ENCODE measurements around the gene FBXO5.
A peak's percentile ranks its signal among the peaks of the same experiment; 100 is the strongest.
"Not testable (repeated sequence)": the region's sequence is repeated elsewhere in the genome, so short reads cannot be mapped to it uniquely, and the experiment has no call there.

Gene FBXO5

GRCh38 chr6:152982904-152983636 lies at the start of gene FBXO5:
TSS of gene FBXO5 (minus strand) at chr6:152983041. CDS start at chr6:152982959, 82 bp downstream.
- DNase-seq = peak; percentile 99

- no peak for DNase-seq
These were observed 49.5 kb upstream of the FBXO5 start for GRCh38 chr6:153032255-153032882.

- DNase-seq = no peak
These were observed 48.6 kb upstream of the FBXO5 start for GRCh38 chr6:153031335-153031955.

- DNase-seq = no peak
These were observed 46.1 kb upstream of the FBXO5 start for GRCh38 chr6:153028963-153029362.

GRCh38 chr6:153028286-153028685 lies 45.4 kb upstream of the FBXO5 start:
- DNase-seq = no peak

GRCh38 chr6:153027480-153027879 lies 44.6 kb upstream of the FBXO5 start:
- DNase-seq = no peak

GRCh38 chr6:153024709-153025017 lies 41.8 kb upstream of the FBXO5 start:
- no peak for DNase-seq

GRCh38 chr6:153023977-153024708 lies 41.3 kb upstream of the FBXO5 start:
- peak; percentile 63 for DNase-seq

GRCh38 chr6:153018355-153018754 lies 35.5 kb upstream of the FBXO5 start:
- DNase-seq = no peak

- no peak for DNase-seq
These were observed 34.0 kb upstream of the FBXO5 start for GRCh38 chr6:153016846-153017245.

GRCh38 chr6:153015094-153015640 lies 32.3 kb upstream of the FBXO5 start:
- no peak for DNase-seq

- no peak for DNase-seq
These were observed 30.6 kb upstream of the FBXO5 start for GRCh38 chr6:153013438-153013837.

- no peak for DNase-seq
These were observed 30.0 kb upstream of the FBXO5 start for GRCh38 chr6:153012856-153013255.

GRCh38 chr6:153003366-153003690 lies 20.5 kb upstream of the FBXO5 start:
- DNase-seq = no peak

GRCh38 chr6:153002613-153003365 lies 19.9 kb upstream of the FBXO5 start, which contains the start of gene MTRF1L:
TSS of gene MTRF1L (minus strand) at chr6:153002709. CDS start at chr6:153002685, 24 bp downstream.
- peak; percentile 94 for DNase-seq

- DNase-seq = peak; percentile 65
These were observed 19.1 kb upstream of the FBXO5 start for GRCh38 chr6:153001767-153002612.

- DNase-seq = not testable (repeated sequence)
These were observed 17.9 kb upstream of the FBXO5 start for GRCh38 chr6:153000790-153001189.

GRCh38 chr6:153000243-153000642 lies 17.4 kb upstream of the FBXO5 start:
- DNase-seq = no peak

- not testable (repeated sequence) for DNase-seq
These were observed 16.7 kb upstream of the FBXO5 start for GRCh38 chr6:152999538-152999937.

GRCh38 chr6:152993847-152994246 lies 11.0 kb upstream of the FBXO5 start:
- no peak for DNase-seq

- DNase-seq = no peak
These were observed 10.6 kb upstream of the FBXO5 start for GRCh38 chr6:152993431-152993830.

- DNase-seq = no peak
These were observed 4.1 kb upstream of the FBXO5 start for GRCh38 chr6:152986978-152987377.
